SK-N-MC (cell line): ENCODE measurements around the gene ARMS2.

Experiments used
- DNase-seq: peaks from one replicate; pipeline ENCODE4 v3.0.0-alpha.2; 2011; ENCODE audit warnings: low read depth, low spot score
- H3K27ac ChIP-seq: fragments of 200-600 bp; sonication (generic); 2 replicates; pipeline ENCODE4 v1.5.1; 2016; ENCODE audit warnings: mixed run types
- H3K36me3 ChIP-seq: fragments of 200-600 bp; sonication (generic); 2 replicates; pipeline ENCODE4 v1.6.1; 2017; ENCODE audit warnings: antibody characterized with exemption, low read length, mixed read lengths; ENCODE audit not compliant: insufficient read depth
- H3K4me3 ChIP-seq: fragments of 200-600 bp; sonication (generic); 2 replicates; pipeline ENCODE4 v1.5.1; 2016
- H3K9ac ChIP-seq: fragments of 200-600 bp; sonication (generic); 2 replicates; pipeline ENCODE4 v1.8.0; 2017; ENCODE audit warnings: mixed run types, mixed read lengths; ENCODE audit not compliant: insufficient read length
- H3K9me3 ChIP-seq: fragments of 200-600 bp; sonication (generic); 2 replicates; pipeline ENCODE4 v1.6.1; 2017; ENCODE audit warnings: low read depth, mild to moderate bottlenecking, antibody characterized with exemption, low read length, moderate library complexity, mixed read lengths
- EZH2 ChIP-seq: fragments of 200-600 bp; sonication (generic); IDR thresholded peaks from one replicate; pipeline ENCODE4 v1.6.1; 2017; ENCODE audit warnings: antibody characterized with exemption
- FOXP2 ChIP-seq: optimal IDR thresholded peaks from 2 replicates; pipeline ENCODE3; 2011; ENCODE audit warnings: mild to moderate bottlenecking, moderate library complexity; ENCODE audit not compliant: insufficient read depth; ENCODE audit errors: extremely low read length, control extremely low read depth
- POLR2AphosphoS5 ChIP-seq: IDR thresholded peaks from 2 replicates; pipeline ENCODE4 v1.6.1; 2012; ENCODE audit warnings: mild to moderate bottlenecking, low read depth, low read length, borderline replicate concordance

The ARMS2 gene

DNA sequence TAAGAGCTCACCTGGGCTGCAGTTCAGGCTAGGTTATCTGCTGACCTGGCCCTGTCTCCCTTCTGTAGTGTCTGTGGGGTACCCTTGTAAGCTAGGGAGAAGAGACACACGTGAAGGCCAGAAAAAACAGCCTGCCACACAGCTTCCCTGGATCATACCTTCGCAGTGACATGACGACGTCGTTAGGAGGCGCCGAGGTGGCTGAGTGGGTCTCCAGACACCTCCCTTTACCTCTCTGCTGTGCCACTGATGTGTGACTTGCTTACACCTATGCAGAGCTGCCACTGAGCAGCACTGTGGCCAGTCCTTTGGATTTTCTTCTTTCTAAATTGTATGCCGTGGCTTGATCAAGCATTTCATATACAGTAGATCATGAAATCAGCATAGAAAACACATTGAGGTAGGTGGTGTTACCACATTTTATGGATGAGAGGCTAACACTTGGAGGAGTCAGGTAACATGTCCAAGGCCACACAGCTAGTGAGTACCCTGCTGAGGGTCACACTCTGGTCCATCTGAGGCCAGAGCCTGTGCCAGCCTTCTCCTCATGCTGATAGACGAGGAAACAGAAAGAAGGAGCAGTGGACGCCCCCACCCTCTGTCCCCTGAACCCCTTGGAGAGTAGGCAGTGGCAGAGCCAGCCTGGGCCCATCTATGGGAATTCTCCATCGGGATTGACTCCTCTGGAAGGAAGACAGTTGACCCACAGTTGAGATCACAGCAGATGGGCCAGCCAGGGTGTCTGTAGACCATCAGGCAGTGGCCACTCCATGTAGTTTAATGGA lies 30.0 kb downstream of the ARMS2 start:
- TF ChIP-seq EZH2 (no peak), POLR2AphosphoS5 (no peak), FOXP2 (no peak)
- Histone ChIP-seq H3K36me3 (no peaks in the 10 kb centered on the region), H3K27ac (no peak overlapping the region), H3K9me3 (no peaks in the 10 kb centered on the region), H3K9ac (no peak overlapping the region), H3K4me3 (no peak overlapping the region)
- no peak for DNase-seq

DNA sequence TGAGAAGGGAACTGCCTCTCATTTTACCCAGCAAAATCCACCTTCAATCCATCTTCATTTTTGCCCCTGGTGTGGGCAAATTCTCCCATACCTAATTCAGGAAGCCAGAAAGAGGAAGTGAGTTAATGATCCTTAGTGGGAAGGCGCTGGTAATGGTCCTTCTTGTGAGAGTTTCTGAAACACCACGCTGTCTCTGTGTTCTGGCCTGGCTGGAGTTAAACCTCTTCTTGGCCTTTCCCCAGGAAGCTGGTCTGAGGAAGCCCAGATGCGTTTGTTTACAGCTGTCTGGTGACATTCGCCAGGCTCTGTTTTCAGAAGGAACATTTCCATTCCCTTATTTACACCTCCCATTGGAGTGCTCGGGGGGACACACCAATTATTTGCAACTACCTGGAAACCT lies 31.2 kb downstream of the ARMS2 start:
- no peak overlapping the region for H3K27ac ChIP-seq
- no peaks in the 10 kb centered on the region for H3K36me3 ChIP-seq
- TF ChIP-seq EZH2 (no peak), POLR2AphosphoS5 (no peak), FOXP2 (no peak)
- H3K9ac ChIP-seq, result no peak overlapping the region
- no peak for DNase-seq
- H3K4me3 ChIP-seq, result no peak overlapping the region
- H3K9me3 ChIP-seq, result no peaks in the 10 kb centered on the region

DNA sequence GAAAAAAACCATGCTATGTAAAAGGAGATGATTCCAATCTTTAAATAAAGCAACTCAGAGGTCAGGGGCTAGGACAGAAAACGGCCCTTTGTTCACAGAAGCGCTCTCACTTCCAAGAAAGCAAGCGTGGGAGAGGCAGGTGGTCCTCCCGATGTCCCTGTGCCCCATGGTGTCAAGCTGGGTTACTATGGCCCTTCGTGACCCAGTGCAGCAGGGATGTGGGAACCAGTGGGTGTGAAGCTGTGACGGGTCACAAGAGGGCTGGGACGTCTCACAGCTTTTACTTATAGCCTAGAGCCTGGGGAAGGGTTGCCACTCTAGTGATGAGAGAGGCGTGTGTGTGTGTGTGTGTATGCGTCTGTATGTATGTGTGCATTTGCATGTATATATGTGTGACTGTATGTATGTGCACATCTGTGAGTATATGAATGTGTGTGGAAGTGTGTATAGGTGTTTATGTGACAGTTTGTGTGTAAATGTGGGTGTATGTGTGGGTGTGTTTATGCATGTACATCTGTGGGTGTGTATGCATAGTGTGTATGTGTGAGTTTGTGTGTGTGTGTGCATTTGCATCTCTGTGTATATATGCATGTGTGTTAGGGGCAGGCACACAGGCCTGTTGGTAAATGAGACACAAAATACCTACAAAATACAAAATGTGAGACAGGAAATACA lies 32.1 kb downstream of the ARMS2 start:
- DNase-seq, result no peak
- Histone ChIP-seq H3K27ac (no peak overlapping the region), H3K9me3 (no peaks in the 10 kb centered on the region), H3K9ac (no peak overlapping the region), H3K36me3 (no peaks in the 10 kb centered on the region), H3K4me3 (no peak overlapping the region)
- no peak for TF ChIP-seq POLR2AphosphoS5
- TF ChIP-seq FOXP2, result no peak
- no peak for TF ChIP-seq EZH2

DNA sequence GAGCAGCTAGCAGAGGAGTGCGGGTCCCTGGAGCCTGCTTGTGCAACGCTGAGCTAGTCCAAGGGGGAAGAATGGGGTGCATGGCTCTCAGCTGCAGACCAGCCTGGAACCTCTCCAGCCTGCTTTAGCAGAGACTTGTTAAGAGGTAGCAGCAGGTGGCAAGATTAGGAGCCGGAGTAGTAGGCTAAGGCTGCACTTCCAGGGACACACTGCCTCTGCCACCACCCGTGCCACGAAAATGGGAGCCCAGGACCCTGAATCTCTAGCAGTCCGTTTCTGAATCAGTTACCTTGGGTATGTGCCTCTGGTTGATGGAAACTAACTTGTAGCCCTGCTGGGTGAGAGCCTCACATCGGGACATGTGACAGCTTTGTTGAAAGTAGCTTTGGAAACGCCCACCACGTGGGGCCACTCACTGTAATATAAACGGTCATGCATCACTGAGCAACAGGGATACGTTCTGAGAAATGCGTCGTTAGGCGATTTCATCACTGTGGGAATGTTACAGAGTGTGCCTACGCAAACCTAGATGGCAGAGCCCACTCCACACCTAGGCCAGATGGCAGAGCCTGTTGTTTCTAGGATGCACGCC lies 32.8 kb downstream of the ARMS2 start:
- no peaks in the 10 kb centered on the region for H3K9me3 ChIP-seq
- no peak overlapping the region for H3K9ac ChIP-seq
- H3K4me3 ChIP-seq, result no peak overlapping the region
- DNase-seq, result no peak
- no peak for TF ChIP-seq POLR2AphosphoS5
- no peak for TF ChIP-seq EZH2
- TF ChIP-seq FOXP2, result no peak
- H3K27ac ChIP-seq, result no peak overlapping the region
- no peaks in the 10 kb centered on the region for H3K36me3 ChIP-seq

DNA sequence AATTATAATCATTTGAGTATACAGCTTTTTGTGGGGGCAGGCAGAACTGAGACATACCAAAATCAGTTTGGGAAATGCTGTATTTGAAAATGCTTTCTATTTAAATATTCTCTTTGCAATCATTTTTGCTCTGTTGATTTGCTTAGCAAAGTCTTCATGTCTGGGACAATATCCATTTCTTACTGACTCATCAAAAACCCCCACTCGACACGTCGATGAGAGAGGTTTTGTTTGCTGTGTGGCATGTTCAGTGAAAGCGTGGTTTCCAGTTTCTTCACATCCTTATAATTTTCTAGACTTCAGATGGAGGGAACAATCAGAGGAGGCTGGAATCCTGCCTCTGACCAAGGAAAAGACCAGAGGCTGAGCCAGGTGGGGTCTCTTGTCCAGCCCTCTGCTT lies 35.8 kb downstream of the ARMS2 start:
- Histone ChIP-seq H3K9me3 (no peaks in the 10 kb centered on the region), H3K9ac (no peak overlapping the region), H3K4me3 (no peak overlapping the region), H3K36me3 (no peaks in the 10 kb centered on the region), H3K27ac (no peak overlapping the region)
- DNase-seq, result no peak
- TF ChIP-seq POLR2AphosphoS5, result no peak
- TF ChIP-seq FOXP2, result no peak
- no peak for TF ChIP-seq EZH2

DNA sequence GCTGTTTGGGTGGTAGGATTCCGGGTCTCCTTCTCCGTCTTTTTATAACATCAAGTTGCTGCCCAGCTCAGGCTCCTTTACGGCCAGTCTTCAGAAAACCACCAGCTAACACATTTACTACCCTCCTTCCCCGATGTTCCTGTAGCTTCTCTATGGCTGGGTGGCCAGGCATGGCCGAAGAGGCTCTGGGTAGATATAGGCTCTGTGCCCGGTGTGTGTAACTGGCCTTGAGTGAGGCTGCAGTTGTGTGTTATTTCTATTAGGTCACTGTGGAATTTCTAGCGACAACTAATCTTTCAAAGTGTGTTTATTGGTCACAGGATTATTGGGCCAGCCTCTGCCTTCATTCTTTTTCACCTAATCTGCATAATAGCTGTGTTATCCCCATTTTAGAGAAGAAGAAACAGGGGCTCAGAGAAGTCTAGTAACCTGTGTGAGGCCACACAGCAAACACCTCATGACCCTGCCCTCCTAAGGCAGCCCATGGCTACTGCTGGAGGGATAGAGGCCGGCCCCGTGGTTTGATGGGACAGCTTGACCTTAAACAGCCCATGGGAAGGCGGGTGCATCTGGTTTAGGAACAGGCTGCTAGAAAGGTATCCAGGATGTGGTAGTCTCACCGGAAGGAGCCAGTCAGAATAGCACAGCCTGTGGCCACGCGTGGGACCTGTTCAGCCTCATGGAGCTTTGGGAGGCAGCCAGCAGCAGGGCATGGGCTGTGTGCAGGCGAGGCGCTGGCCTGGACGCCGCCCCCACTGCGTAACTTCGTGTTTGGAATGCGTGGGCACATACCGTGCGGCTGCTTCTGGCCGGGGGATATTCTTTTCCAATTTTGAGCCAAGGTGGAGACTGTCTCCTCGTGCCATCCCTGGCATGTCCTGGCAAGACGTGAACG lies 36.6 kb downstream of the ARMS2 start:
- DNase-seq, result no peak
- no peak overlapping the region for H3K27ac ChIP-seq
- H3K9me3 ChIP-seq, result no peaks in the 10 kb centered on the region
- H3K4me3 ChIP-seq, result no peak overlapping the region
- TF ChIP-seq POLR2AphosphoS5, result no peak
- no peak for TF ChIP-seq EZH2
- TF ChIP-seq FOXP2, result no peak
- H3K9ac ChIP-seq, result no peak overlapping the region
- H3K36me3 ChIP-seq, result no peaks in the 10 kb centered on the region

DNA sequence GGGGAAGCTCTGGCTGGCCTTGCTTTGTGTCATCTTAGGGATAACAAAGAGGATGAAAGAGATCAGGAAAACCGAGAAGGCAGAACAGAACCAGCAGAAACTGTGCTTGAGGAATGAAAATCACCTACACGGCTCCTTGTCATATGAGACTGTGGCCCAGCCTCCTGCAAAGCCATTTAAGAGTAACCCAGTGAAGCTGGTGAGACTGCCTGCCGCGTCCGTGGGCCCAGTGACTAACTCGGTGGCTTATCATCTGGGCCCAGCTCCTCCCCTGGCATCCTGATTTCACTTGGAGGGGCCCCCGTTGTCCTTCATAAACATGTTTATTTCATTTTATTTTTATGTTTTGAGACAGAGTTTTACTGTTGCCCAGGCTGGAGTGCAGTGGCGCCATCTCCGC lies 37.6 kb downstream of the ARMS2 start:
- Histone ChIP-seq H3K27ac (no peak overlapping the region), H3K4me3 (no peak overlapping the region), H3K9ac (no peak overlapping the region), H3K9me3 (no peaks in the 10 kb centered on the region), H3K36me3 (no peaks in the 10 kb centered on the region)
- TF ChIP-seq EZH2 (no peak), FOXP2 (no peak)
- DNase-seq, result no peak

DNA sequence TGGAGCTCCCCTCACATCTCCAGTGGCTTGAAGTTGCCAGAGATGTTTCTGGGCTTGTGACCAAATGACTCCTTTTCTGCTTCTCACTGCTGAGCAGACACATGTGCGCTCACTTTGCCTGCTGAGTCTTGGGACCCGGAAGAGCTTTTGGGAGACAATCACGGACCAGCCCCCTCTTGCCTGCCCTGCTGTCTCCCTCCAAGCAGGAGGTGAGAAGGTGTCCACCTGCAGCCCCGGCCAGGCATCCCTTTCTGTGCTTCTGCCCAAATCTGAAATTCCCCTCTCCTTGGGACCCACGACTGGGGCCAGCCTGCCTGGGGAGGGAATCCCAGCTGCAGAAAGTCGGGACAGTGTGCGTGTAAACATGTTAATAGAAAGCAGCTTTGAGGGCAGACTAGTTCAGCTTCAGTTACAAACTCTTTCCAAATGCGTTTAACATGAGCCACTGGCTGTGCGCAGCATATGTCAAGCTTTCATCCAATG lies 38.6 kb downstream of the ARMS2 start:
- no peaks in the 10 kb centered on the region for H3K9me3 ChIP-seq
- TF ChIP-seq EZH2, result no peak
- no peak for TF ChIP-seq POLR2AphosphoS5
- TF ChIP-seq FOXP2, result no peak
- no peak overlapping the region for H3K9ac ChIP-seq
- H3K4me3 ChIP-seq, result no peak overlapping the region
- no peaks in the 10 kb centered on the region for H3K36me3 ChIP-seq
- DNase-seq, result no peak
- H3K27ac ChIP-seq, result no peak overlapping the region
